Testis (tissue), 3 donors: Measurements from ENCODE around the gene GNA14. TPM values are rescaled to one million over a fixed set of nuclear protein-coding genes. Genes with fewer than 3 reads are reported as not detected.

ENCODE experiments used
- DNase-seq: peaks from one replicate; pipeline ENCODE4 v3.0.0-alpha.2; 2019
- H3K27ac ChIP-seq, 2 donors: fragments of 200-600 bp; sonication (generic); one replicate each; pipeline ENCODE4 v1.5.1; 2019
- H3K27me3 ChIP-seq: fragments of 200-600 bp; sonication (generic); one replicate; pipeline ENCODE4 v1.5.1; 2019
- H3K36me3 ChIP-seq: fragments of 200-600 bp; sonication (generic); one replicate; pipeline ENCODE4 v1.5.1; 2017; ENCODE audit warnings: low read depth; ENCODE audit errors: missing control alignments
- H3K4me1 ChIP-seq: fragments of 200-600 bp; sonication (generic); one replicate; pipeline ENCODE4 v1.5.1; 2019
- H3K4me3 ChIP-seq, 2 donors: fragments of 200-600 bp; sonication (generic); one replicate each; pipeline ENCODE4 v1.5.1; 2017 to 2019
- H3K9me3 ChIP-seq: fragments of 200-600 bp; sonication (generic); one replicate; pipeline ENCODE4 v1.5.1; 2017
- CTCF ChIP-seq, 3 experiments: fragments of 450-650 bp in 2 of 3; fragments of 200-600 bp in 1 of 3; sonication (generic) in 1 of 3; IDR thresholded peaks; one replicate each; pipeline ENCODE4 v1.5.1; 2016 to 2019; ENCODE audit warnings: antibody characterized with exemption in 3 of 3, mild to moderate bottlenecking in 2 of 3, moderate library complexity in 1 of 3
- POLR2A ChIP-seq: fragments of 450-650 bp; IDR thresholded peaks from one replicate; pipeline ENCODE4 v1.6.1; 2017; ENCODE audit warnings: antibody characterized with exemption, mild to moderate bottlenecking, moderate library complexity
- WGBS, 2 donors: methylation state at CpG; one replicate each; pipeline ENCODE4 v1.1.5; 2018; 5-methylcytosine and 5-hydroxymethylcytosine counted together
- intact Hi-C: fragments of 100-400 bp; cut with DNase I; formaldehyde crosslinking; loops from one replicate; pipeline ENCODE4 v1.15.1; 2023; ENCODE audit warnings: low total_unique reads
- polyA plus RNA-seq: library from polyadenylated mRNA; stranded (reverse); fragments of 350-450 nt; fragmentation: Illumina TruSeq; extraction: RNeasy Lipid Tissue Mini Kit (QIAGEN cat#74804); gene quantifications from one replicate; pipeline ENCODE4 v1.2.3, GENCODE V29; 2014; ENCODE audit warnings: low read depth, low replicate concordance; ENCODE audit not compliant: insufficient read depth
- total RNA-seq, 2 donors: library from RNA; depleted of rRNA; stranded (reverse); fragments of >200 nt; gene quantifications; one replicate each; pipeline ENCODE4 v1.2.3, GENCODE V29; 2016

The GNA14 gene
- total and polyA plus RNA-seq, 3 donors from 2014 or later, result 3.1 to 4.4 (median 4.3) TPM

- H3K36me3 ChIP-seq, result no peaks in the 10 kb centered on the region
- WGBS, 2 donors, result 87% methylated on average over 2 of the region's 2 CpGs
- no peak overlapping the region for H3K4me3 ChIP-seq
- no peaks in the 10 kb centered on the region for H3K27me3 ChIP-seq
- no peak for DNase-seq
- no peak overlapping the region for H3K27ac ChIP-seq
- no peak for TF ChIP-seq POLR2A
- no peak for TF ChIP-seq CTCF (IDR thresholded peaks at IDR 0.05)
- no peaks in the 10 kb centered on the region for H3K9me3 ChIP-seq
- intact Hi-C loops, result no loop called here
- peaks cover under 1% of the 10 kb centered on the region for H3K4me1 ChIP-seq
Measured at GRCh38 chr9:77541055-77541454, 107.1 kb downstream of the GNA14 start.

GRCh38 chr9:77534376-77535057 is 113.6 kb downstream of the GNA14 start:
- Histone ChIP-seq H3K36me3 (no peaks in the 10 kb centered on the region), H3K27me3 (no peaks in the 10 kb centered on the region), H3K4me3 (no peak overlapping the region), H3K9me3 (no peaks in the 10 kb centered on the region), H3K4me1 (peaks cover 14% of the 10 kb centered on the region), H3K27ac (peak overlapping the region; percentile 50 to 77)
- intact Hi-C loops, result no loop called here
- WGBS, 2 donors, result 28 to 48% methylated on average over 7 of the region's 7 CpGs
- peak; percentile 62 for DNase-seq
- TF ChIP-seq CTCF (IDR thresholded peaks at IDR 0.05) (no peak), POLR2A (no peak)

- DNase-seq, result no peak
- Histone ChIP-seq H3K36me3 (no peaks in the 10 kb centered on the region), H3K4me3 (no peak overlapping the region), H3K4me1 (peaks cover 14% of the 10 kb centered on the region), H3K9me3 (no peaks in the 10 kb centered on the region), H3K27ac (peak overlapping the region; percentile 3 to 50), H3K27me3 (no peaks in the 10 kb centered on the region)
- TF ChIP-seq POLR2A (no peak), CTCF (IDR thresholded peaks at IDR 0.05) (no peak)
- intact Hi-C loops, result no loop called here
- 59 to 62% methylated on average over 3 of the region's 3 CpGs for WGBS, 2 donors
Measured at GRCh38 chr9:77533671-77534070, 114.5 kb downstream of the GNA14 start.

- 68 to 77% methylated on average over 5 of the region's 5 CpGs for WGBS, 2 donors
- TF ChIP-seq POLR2A (no peak), CTCF (IDR thresholded peaks at IDR 0.05) (no peak)
- no peaks in the 10 kb centered on the region for H3K9me3 ChIP-seq
- intact Hi-C loops, result no loop called here
- H3K4me3 ChIP-seq, result no peak overlapping the region
- no peaks in the 10 kb centered on the region for H3K36me3 ChIP-seq
- no peaks in the 10 kb centered on the region for H3K27me3 ChIP-seq
- H3K27ac ChIP-seq, result no peak overlapping the region
- DNase-seq, result no peak
- H3K4me1 ChIP-seq, result peaks cover 14% of the 10 kb centered on the region
Measured at GRCh38 chr9:77532607-77533006, 115.5 kb downstream of the GNA14 start.

- Histone ChIP-seq H3K9me3 (no peaks in the 10 kb centered on the region), H3K4me3 (no peak overlapping the region), H3K27ac (no peak overlapping the region), H3K4me1 (peaks cover 14% of the 10 kb centered on the region), H3K36me3 (no peaks in the 10 kb centered on the region), H3K27me3 (no peaks in the 10 kb centered on the region)
- no peak for DNase-seq
- WGBS, 2 donors, result 83 to 87% methylated on average over 4 of the region's 4 CpGs
- intact Hi-C loops, result no loop called here
- no peak for TF ChIP-seq POLR2A
- no peak for TF ChIP-seq CTCF (IDR thresholded peaks at IDR 0.05)
Measured at GRCh38 chr9:77531400-77531799, 116.7 kb downstream of the GNA14 start.
